MM.1S (cell line): ENCODE measurements around the gene PATL1.

Experiments
- DNase-seq: peaks from one replicate; pipeline ENCODE4 v3.0.0-alpha.2; 2015
- H2AFZ ChIP-seq: fragments of 300-600 bp; sonication (generic); 2 replicates; pipeline ENCODE4 v1.6.0; 2016; ENCODE audit warnings: antibody characterized with exemption, low read length
- H3F3A ChIP-seq: fragments of 300-600 bp; sonication (generic); 2 replicates; pipeline ENCODE4 v1.6.1; 2016; ENCODE audit warnings: mild to moderate bottlenecking, antibody characterized with exemption, low read length, moderate library complexity, mixed read lengths; ENCODE audit not compliant: insufficient read depth
- H3K27ac ChIP-seq: fragments of 300-600 bp; sonication (generic); 2 replicates; pipeline ENCODE4 v1.5.1; 2016; ENCODE audit warnings: mild to moderate bottlenecking, low read length
- H3K27me3 ChIP-seq: fragments of 300-600 bp; sonication (generic); replicated peaks from 2 replicates; pipeline ENCODE4 v1.6.0; 2016; ENCODE audit warnings: low read length; ENCODE audit not compliant: insufficient read depth
- H3K36me3 ChIP-seq: fragments of 300-600 bp; sonication (generic); replicated peaks from 2 replicates; pipeline ENCODE4 v1.6.1; 2016; ENCODE audit warnings: mild to moderate bottlenecking, low read length, mixed read lengths; ENCODE audit not compliant: insufficient read depth
- H3K4me1 ChIP-seq: fragments of 300-600 bp; sonication (generic); 2 replicates; pipeline ENCODE4 v1.6.1; 2016; ENCODE audit warnings: low read length, mixed read lengths
- H3K4me2 ChIP-seq: fragments of 300-600 bp; sonication (generic); 2 replicates; pipeline ENCODE4 v1.6.0; 2016; ENCODE audit warnings: low read depth, low read length
- H3K4me3 ChIP-seq: fragments of 300-600 bp; sonication (generic); 2 replicates; pipeline ENCODE4 v1.5.1; 2016; ENCODE audit warnings: low read length, mixed read lengths
- H3K79me2 ChIP-seq: fragments of 300-600 bp; sonication (generic); 2 replicates; pipeline ENCODE4 v1.6.1; 2016; ENCODE audit warnings: mixed run types, low read length, mixed read lengths
- H3K9ac ChIP-seq: fragments of 300-600 bp; sonication (generic); 2 replicates; pipeline ENCODE4 v1.6.1; 2016; ENCODE audit warnings: low read length, mixed read lengths
- H3K9me2 ChIP-seq: fragments of 300-600 bp; sonication (generic); replicated peaks from 2 replicates; pipeline ENCODE4 v1.6.1; 2016; ENCODE audit warnings: mild to moderate bottlenecking, low read length, mixed read lengths; ENCODE audit not compliant: insufficient read depth
- H3K9me3 ChIP-seq: fragments of 300-600 bp; sonication (generic); replicated peaks from 2 replicates; pipeline ENCODE4 v1.6.1; 2016; ENCODE audit warnings: mild to moderate bottlenecking, low read length, mixed read lengths; ENCODE audit not compliant: insufficient read depth
- H4K20me1 ChIP-seq: fragments of 300-600 bp; sonication (generic); 2 replicates; pipeline ENCODE4 v1.6.1; 2016; ENCODE audit warnings: mild to moderate bottlenecking, low read length, moderate library complexity, mixed read lengths; ENCODE audit not compliant: insufficient read depth
- CTCF ChIP-seq: fragments of 300-600 bp; sonication (generic); IDR thresholded peaks from 2 replicates; pipeline ENCODE4 v1.5.1; 2016; ENCODE audit warnings: antibody characterized with exemption, low read length, mixed read lengths
- EZH2 ChIP-seq: fragments of 300-600 bp; sonication (generic); optimal IDR thresholded peaks from 2 replicates; pipeline ENCODE3; 2017; ENCODE audit warnings: low read depth, mild to moderate bottlenecking, antibody characterized with exemption, low read length, mixed read lengths
- EZH2phosphoT487 ChIP-seq: fragments of 300-600 bp; sonication (generic); IDR thresholded peaks from 2 replicates; pipeline ENCODE4 v1.6.1; 2018; ENCODE audit warnings: antibody characterized with exemption, low read length

PATL1 gene

GRCh38 chr11:59710136-59710847 is 41.5 kb upstream of the PATL1 start:
- no peaks in the 10 kb centered on the region for H3K4me1 ChIP-seq
- no peak overlapping the region for H2AFZ ChIP-seq
- no peaks in the 10 kb centered on the region for H4K20me1 ChIP-seq
- H3K27me3 ChIP-seq = no peaks in the 10 kb centered on the region
- no peaks in the 10 kb centered on the region for H3K36me3 ChIP-seq
- no peaks in the 10 kb centered on the region; the same call in 1 of the 2 replicates for H3F3A ChIP-seq
- TF ChIP-seq EZH2phosphoT487 (no peak), EZH2 (no peak), CTCF (no peak)
- no peaks in the 10 kb centered on the region for H3K9me2 ChIP-seq
- H3K27ac ChIP-seq = no peak overlapping the region
- H3K9me3 ChIP-seq = no peaks in the 10 kb centered on the region
- no peak overlapping the region for H3K4me2 ChIP-seq
- DNase-seq = no peak
- no peak overlapping the region for H3K9ac ChIP-seq
- no peak overlapping the region for H3K4me3 ChIP-seq
- no peaks in the 10 kb centered on the region for H3K79me2 ChIP-seq

DNA sequence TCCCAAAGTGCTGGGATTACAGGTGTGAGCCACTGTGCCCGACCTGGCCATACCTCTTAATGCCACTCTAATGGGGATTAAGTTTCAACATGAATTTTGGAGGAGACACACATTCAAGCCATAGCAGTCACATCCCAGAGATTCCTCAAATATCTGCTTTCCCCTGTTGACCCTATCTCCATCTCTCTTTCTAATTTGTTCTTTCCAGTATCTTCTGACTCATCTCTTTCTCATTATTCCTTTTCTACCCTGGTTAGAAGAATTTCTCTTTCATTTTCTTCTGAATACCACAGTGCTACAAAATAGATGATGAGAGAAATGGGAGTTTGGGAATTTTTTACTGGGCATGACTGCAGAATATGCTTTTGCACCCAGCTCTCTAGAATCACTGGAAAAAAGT is 39.7 kb upstream of the PATL1 start:
- H3K27ac ChIP-seq = no peak overlapping the region
- H3K79me2 ChIP-seq = no peaks in the 10 kb centered on the region
- no peaks in the 10 kb centered on the region for H3K9me2 ChIP-seq
- TF ChIP-seq EZH2 = no peak
- TF ChIP-seq CTCF = no peak
- no peak for TF ChIP-seq EZH2phosphoT487
- H3K4me1 ChIP-seq = no peaks in the 10 kb centered on the region
- H3K27me3 ChIP-seq = no peaks in the 10 kb centered on the region
- no peaks in the 10 kb centered on the region for H3K36me3 ChIP-seq
- DNase-seq = no peak
- no peak overlapping the region for H2AFZ ChIP-seq
- H3K9me3 ChIP-seq = no peaks in the 10 kb centered on the region
- H3F3A ChIP-seq = no peaks in the 10 kb centered on the region; the same call in 1 of the 2 replicates
- no peak overlapping the region for H3K4me3 ChIP-seq
- H3K4me2 ChIP-seq = no peak overlapping the region
- no peak overlapping the region for H3K9ac ChIP-seq
- H4K20me1 ChIP-seq = no peaks in the 10 kb centered on the region

- no peak for DNase-seq
- H3K9me3 ChIP-seq = no peaks in the 10 kb centered on the region
- H3K27ac ChIP-seq = no peak overlapping the region
- H3K9ac ChIP-seq = no peak overlapping the region
- no peak for TF ChIP-seq CTCF
- no peak for TF ChIP-seq EZH2
- TF ChIP-seq EZH2phosphoT487 = no peak
- no peaks in the 10 kb centered on the region; the same call in 1 of the 2 replicates for H3F3A ChIP-seq
- no peaks in the 10 kb centered on the region for H3K4me1 ChIP-seq
- H3K27me3 ChIP-seq = no peaks in the 10 kb centered on the region
- H4K20me1 ChIP-seq = no peaks in the 10 kb centered on the region
- no peak overlapping the region for H2AFZ ChIP-seq
- no peaks in the 10 kb centered on the region for H3K36me3 ChIP-seq
- no peak overlapping the region for H3K4me2 ChIP-seq
- no peaks in the 10 kb centered on the region for H3K9me2 ChIP-seq
- no peaks in the 10 kb centered on the region for H3K79me2 ChIP-seq
- H3K4me3 ChIP-seq = no peak overlapping the region
These were observed 38.5 kb upstream of the PATL1 start for GRCh38 chr11:59707371-59707770.
